HG03575 (cell line): Measurements from ENCODE around the gene RBP5.

Experiments used
- ATAC-seq: cut with Tn5 transposase; IDR thresholded peaks from one replicate; pipeline ENCODE4 v1.9.1; 2021; ENCODE audit not compliant: unreplicated experiment, insufficient number of reproducible peaks, low FRiP score; ENCODE audit errors: extremely low read depth

RBP5 gene

DNA sequence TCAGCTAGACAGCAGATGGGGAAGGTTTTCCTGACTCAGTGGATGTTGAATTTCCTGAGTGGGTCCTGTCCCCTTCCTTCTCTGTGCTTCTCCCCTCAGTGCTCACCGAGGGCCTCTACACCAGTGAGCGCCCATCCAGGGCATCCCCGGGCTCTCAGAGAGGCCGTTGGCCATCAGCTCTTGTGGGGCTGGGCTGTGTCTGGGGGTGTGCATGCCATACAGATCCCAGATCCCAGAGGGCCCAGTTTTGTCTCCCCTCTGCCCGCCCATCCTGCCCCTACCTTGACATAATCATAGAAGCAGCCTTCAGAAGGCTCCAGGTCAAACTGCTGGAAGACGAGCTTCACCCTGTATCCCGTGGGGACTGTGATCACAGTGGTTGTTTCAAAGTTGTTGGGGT is 37.5 kb downstream of the RBP5 start:
- ATAC-seq, result no peak

DNA sequence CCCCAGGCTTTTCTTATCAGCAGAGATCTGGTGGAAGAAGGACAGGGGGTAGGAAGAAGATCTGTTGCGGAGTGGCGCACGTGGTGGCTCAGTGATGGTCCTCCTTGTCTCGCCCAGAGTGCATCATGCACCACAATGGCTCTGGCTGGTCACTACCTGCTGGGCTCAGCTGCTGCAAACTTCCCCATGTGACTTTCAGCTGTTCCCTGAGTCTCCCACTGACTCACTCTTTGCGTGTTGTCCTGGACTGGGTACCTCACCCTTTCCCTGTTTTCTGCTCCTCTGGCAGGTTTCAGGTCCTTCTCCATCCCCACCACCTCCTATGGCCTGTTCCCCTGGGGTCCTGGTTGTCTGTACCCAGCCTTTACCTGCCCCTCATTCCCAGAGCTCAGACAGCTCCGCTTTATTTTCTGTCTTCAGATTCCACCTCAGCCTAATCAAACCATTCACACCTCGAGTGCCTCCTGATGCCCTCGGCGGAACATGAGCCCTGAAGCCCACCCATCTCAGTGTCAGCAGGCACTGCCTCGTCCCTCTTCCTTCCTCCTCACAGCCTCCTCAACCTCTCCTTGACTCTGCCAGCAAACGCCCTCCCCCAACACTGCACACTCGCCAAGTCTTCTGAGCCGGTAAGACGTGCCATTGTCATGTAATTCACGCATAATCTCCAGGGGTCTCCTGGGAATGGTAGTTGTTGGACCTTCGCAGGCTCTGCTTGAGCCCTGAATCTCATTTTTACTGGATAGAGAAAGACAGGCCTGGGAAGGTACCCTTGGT is 38.3 kb downstream of the RBP5 start:
- no peak for ATAC-seq

DNA sequence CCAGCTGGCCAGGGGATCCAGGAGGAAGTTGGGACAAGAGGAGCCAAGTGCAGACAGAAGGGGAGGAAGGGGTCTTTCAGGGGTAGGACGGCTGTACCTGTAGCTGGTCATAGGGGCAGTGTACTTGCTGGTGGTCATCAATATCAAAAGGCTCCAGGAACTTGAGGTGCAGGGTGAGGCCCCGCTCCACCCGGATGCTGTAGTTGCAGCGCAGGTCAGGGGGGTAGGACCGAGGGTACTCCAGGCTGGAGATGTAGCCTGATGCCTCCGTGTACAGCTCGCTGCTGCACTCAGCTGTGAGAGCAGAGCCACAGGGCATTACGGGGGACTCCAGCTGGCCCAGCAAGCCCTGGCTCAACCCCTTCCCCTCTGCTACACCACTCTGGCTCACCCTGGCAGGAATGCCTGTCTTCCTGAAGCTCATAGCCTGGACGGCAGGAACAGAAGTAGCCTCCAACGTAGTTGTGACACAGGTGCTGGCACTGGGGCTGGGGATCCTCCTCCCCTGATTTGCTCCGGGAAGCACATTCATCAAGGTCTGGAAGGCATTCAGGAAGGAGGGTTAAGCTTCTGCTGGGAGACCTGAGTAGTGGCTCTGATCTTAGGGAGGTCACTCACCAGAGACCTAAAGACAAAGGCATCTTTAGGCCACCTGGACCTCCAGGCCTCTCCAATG is 39.4 kb downstream of the RBP5 start:
- no peak for ATAC-seq

DNA sequence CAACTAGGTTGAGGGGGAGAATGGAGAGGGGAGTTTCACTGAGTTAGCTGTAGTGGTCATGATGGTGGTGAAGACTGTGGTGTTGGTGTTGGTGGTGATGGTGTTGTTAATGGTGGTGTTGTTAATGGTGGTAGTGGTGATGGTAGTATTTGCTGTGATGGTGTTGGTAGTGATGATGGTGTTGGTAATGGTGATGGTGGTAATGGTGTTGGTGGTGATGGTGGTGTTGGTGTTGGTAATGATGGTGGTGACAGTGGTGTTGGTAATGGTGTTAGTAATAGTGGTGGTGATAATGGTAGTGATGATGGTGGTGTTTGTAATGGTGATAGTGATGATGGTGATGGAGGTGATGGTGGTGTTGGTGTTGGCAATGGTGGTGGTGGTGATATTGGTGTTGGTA is 45.6 kb downstream of the RBP5 start:
- ATAC-seq, result no peak

- ATAC-seq, result no peak
Observed at GRCh38 chr12:7081037-7081436, 47.7 kb downstream of the RBP5 start.

DNA sequence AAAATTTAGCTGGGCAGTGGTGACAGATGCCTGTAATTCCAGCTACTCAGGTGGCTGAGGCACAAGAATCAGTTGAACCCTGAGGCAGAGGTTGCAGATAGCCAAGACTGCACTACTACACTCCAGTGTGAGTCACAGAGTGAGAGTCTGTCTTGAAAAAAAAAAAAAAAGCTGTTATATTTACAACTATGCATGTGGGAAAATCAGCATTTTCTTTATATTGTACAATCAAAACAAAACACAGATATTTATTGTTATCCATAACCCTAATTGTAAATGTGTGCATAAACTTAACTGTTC is 48.9 kb downstream of the RBP5 start:
- ATAC-seq, result no peak

GRCh38 chr12:7078163-7078562 is 50.5 kb downstream of the RBP5 start:
- ATAC-seq, result no peak

- no peak for ATAC-seq
Observed at GRCh38 chr12:7076493-7076892, 52.2 kb downstream of the RBP5 start.

- no peak for ATAC-seq
Observed at GRCh38 chr12:7075939-7076338, 52.8 kb downstream of the RBP5 start.

DNA sequence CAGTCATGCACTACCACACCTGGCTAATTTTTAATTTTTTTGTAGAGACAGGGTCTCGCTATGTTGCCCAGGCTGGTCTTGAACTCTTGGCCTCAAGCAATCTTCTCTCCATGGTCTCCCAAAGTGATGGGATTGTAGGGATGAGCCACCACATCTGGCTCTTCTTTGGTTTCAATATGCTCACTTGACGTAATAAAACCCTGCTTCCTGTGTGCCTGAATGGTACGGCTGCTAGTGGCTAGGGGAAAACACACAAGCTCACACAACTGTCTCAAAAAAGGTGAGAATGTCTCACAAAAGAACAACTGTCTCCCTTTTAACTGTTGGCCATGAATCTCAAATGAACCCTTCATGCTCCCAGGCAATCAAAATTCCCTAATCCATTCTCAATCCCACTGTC is 53.2 kb downstream of the RBP5 start:
- ATAC-seq, result no peak

DNA sequence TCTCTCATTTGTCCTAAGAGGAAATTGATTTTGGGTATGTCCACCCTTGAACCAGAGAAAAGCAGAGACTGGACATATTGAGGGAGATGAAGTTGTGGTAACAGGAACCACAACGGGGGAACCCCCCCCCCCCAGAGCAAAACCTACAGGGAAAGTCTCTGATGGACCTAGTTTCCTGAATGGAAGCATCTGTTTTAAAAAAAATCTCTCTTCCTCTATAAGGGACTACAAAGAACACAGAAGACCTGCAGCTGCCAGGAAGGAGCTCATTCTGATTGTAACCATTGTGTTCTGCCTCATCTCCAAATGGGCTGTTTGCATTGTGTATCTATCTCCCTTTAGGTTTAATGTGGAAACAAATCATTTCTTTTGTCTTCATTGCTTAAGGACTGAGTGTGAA is 54.7 kb downstream of the RBP5 start:
- no peak for ATAC-seq
